HG03175 (cell line): ENCODE measurements around the gene SEC24C.
"Not testable (repeated sequence)": the region's sequence is repeated elsewhere in the genome, so short reads cannot be mapped to it uniquely, and the experiment has no call there.

Experiments used
- ATAC-seq: cut with Tn5 transposase; IDR thresholded peaks from one replicate; pipeline ENCODE4 v1.9.1; 2021; ENCODE audit warnings: mild to moderate bottlenecking, moderate library complexity; ENCODE audit not compliant: unreplicated experiment

The SEC24C gene

DNA sequence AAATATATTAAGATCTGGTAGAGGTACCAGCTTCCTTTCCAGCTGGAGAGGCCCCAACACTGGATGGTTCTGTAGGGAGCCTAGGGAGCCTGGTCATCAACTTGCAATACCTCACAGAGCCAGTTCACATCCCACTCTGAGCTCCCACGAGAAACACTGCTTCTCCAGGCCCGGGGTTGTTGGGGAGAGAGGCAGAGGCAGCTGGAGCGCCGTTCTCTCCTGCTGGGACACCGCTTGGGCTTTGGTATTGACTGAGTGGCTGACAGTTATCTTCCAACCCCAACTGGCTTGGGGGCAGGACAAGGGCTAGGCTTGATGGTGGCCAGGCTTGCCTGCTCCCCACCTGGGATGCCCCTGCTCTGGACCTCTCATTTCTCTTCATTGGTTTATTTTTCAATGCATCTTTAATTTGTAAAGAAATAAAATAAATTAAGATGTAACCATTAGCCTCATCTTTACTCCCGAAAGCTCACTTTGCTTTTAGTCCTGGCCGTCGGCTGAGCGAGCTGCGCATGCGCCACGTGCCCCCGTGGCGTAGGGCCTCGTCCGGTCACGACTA is 27.6 kb downstream of the SEC24C start:
- ATAC-seq: peak; percentile 44

DNA sequence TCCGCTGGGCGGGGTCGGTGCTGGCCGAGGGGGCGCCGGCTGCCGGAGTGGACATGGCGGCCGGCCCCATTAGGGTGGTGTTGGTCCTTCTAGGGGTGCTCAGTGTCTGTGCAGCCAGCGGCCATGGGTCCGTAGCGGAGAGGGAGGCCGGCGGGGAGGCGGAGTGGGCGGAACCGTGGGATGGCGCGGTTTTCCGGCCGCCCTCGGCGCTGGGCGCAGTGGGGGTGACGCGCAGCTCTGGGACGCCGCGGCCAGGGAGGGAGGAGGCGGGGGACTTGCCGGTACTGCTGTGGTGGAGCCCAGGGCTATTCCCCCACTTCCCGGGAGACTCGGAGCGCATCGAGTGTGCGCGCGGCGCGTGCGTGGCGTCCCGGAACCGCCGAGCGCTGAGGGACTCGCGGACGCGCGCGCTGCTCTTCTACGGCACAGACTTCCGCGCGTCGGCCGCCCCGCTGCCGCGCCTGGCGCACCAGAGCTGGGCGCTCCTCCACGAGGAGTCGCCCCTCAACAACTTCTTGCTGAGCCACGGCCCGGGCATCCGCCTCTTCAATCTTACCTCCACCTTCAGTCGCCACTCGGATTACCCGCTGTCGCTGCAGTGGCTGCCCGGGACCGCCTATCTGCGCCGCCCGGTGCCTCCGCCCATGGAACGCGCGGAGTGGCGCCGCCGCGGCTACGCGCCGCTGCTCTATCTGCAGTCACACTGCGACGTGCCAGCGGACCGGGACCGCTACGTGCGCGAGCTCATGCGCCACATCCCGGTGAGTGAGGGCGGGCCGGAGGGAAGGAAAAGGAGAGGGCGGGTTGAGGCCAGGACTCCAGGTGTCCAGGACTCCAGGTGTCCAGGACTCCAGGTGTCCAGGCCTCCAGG is 28.3 kb downstream of the SEC24C start:
- peak; percentile 61 for ATAC-seq

DNA sequence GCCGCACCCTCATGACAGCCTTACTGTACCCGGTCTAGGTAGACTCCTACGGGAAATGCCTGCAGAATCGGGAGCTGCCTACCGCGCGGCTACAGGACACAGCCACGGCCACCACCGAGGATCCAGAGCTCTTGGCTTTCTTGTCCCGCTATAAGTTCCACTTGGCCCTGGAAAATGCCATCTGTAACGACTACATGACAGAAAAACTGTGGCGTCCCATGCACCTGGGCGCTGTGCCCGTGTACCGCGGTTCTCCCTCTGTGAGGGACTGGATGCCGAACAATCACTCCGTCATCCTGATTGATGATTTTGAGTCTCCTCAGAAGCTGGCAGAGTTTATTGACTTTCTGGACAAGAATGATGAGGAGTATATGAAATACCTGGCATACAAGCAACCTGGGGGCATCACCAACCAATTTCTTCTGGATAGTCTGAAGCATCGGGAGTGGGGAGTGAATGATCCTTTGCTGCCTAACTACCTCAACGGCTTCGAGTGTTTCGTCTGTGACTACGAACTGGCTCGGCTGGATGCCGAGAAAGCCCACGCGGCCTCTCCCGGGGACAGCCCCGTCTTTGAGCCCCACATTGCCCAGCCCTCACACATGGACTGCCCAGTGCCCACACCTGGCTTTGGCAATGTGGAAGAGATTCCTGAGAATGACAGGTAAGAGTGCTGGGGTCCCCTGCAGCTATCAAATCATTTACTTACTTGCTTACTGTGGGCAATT is 29.1 kb downstream of the SEC24C start:
- ATAC-seq: no peak

DNA sequence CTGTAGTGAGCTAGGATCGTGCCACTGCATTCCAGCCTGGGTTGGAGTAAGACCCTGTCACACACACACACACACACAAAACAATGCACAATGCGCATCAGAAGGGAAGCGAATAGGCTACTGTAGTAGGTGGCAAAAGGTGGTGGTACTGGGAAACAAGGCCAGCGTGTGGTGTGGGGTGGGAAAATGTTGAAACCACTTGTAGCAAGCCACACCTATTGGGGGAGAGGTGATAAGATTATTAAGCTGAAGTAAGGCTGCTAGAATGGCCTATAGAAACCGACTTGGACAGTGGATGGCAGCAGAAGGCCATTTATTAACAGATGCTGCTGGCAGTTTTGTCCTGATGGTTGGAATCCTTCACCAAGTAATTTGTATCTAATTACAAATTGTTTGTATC is 30.5 kb downstream of the SEC24C start:
- ATAC-seq: no peak

DNA sequence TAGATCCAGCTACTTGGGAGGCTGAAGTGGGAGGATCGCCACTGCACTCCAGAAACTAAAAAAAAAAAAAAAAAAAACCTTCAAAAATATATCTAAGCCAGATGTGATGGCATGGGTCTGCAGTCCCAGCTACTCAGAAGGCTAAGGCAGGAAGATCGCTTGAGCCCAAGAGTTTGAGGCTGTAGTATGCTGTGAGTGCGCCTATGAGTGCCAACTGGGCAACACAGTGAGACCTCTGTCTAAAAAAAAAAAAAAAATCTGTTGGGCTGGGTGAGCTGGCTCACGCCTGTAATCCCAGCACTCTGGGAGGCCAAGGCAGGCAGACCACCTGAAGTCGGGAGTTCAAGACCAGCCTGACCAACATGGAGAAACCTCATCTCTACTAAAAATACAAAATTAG is 34.8 kb downstream of the SEC24C start:
- ATAC-seq: no peak

DNA sequence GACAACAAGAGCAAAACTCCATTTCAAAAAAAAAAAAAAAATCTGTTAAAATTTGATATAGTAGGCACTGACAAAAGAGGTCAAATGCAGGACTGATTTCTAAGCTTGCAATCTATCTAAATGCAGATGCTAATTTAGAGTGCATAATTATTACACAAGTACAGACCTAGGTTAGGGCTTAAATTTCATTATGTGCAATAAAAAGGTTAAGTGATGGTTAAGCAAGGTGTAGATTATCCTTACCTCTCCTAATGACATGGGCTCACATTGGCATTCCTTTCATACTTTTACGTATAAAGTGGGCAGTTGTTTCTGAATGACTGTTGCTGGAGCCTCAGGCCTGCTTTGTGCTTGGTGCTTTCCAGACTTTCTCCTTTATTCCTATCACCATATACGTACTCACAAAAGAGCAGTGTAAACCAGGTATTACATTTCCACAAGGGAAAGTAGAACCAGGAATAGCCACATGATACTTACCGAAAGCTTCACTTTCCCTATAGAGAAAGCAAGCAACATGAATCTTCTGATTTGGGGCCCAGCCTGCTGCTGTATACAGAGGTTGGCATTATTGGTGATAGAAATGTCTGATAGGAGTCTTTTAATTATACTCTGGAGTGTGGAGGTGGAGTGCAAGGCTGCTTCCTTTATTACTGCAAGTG is 35.5 kb downstream of the SEC24C start:
- ATAC-seq: no peak

DNA sequence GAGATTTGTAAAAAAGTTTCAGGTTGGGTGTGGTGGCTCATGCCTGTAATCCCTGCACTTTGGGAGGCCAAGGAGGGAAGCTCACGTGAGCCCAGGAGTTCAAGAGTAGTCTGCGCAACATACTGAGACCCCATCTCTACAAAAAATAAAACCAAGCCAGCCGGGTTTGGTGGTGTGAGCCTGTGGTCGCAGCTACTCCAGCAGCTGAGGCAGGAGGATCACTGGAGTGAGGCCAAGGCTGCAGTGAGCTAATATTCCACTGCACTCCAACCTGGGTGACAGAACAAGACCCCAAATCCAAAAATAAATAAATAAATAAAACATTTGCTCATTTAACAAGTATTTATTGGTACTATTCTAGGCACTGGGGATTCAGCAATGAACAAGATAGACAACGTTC is 36.1 kb downstream of the SEC24C start:
- no peak for ATAC-seq

DNA sequence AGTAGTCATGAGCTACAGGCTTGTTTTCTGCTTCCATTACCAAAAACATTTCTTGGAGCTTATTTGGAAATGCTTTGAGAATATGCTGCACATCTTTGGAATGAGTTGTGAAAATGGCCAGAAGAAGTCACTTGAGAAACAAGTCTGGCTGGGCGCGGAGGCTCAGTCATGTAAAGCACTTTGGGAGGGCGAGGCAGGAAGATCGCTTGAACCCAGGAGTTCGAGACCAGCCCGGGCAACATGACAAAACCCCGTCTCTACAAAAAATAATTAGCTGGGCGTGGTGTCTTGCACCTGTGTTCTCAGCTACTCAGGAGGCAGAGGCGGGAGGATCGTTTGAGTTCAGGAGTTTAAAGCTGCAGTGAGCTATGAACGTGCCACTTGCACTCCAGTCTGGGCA is 36.8 kb downstream of the SEC24C start:
- ATAC-seq: no peak

DNA sequence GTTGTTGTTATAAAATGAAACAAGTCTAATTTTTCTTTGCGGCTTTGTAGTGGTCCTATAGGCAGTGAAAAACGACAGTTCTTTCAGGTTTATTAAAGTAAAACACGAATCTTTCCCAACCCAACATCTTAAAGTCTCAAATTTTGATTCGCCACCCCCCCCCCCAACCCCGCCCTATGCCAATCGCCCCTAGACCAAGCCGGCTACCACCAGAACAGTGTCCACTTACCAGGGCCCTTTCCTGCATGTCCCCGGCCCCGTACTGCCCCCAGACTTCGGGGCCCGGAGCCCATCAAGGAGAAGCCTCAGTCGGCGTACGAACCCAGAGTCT is 37.3 kb downstream of the SEC24C start:
- ATAC-seq: no peak

DNA sequence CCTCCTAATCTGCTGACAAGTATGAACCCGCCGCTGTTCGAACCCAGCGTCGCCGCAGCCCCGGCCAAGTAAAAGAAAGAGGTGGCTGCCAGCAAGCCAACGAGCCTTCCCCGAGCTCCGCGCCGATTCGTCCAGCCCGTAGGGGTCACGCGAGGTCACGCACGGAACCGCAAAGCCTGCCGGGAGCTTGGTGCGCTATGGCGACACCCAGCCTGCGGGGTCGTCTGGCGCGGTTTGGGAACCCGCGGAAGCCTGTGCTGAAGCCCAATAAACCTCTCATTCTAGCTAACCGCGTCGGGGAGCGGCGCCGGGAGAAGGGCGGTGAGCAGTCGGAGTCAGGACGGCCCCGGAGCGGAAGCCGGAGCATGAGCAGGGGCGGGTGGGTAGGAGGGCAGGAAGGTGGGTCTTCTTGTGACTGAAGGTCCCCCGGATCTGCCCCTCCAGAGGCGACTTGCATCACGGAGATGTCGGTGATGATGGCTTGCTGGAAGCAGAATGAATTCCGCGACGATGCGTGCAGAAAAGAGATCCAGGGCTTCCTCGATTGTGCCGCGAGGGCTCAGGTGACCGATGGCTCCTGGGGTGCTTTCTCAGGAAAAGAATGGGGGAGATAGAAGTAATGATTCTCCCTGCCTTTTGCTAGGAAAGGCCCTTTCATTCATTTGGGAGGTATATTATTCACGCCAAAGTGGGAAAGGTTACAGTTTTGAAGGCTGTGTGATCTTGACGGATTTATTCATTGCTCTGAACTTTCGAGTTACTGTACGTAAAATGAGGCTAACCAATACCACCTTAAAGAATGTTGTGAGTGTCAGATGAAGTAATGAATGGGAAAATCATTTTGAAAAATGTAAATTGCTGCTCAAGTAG is 37.9 kb downstream of the SEC24C start, which contains the start of gene CHCHD1:
CHCHD1 (plus strand) TSS at position 170 of the 870 bp plus-strand sequence; CDS start at position 198, 28 bp downstream.
- ATAC-seq: peak; percentile 55

DNA sequence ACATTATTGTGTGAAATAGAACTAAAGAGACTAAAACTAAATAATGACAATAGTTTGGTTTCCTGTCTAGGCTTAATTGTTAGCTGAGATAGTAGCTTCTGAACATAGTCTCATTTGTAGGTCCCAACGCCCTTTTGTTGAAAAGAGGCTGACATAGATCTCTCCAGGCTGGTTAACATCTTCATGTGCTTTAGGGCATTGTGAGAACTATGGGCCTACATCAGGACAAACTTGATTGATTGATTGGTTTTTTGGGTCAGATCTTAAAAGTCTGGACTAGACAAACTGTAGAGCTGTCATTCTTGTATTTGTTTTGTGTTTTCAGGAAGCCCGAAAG is 38.5 kb downstream of the SEC24C start:
- ATAC-seq: no peak

DNA sequence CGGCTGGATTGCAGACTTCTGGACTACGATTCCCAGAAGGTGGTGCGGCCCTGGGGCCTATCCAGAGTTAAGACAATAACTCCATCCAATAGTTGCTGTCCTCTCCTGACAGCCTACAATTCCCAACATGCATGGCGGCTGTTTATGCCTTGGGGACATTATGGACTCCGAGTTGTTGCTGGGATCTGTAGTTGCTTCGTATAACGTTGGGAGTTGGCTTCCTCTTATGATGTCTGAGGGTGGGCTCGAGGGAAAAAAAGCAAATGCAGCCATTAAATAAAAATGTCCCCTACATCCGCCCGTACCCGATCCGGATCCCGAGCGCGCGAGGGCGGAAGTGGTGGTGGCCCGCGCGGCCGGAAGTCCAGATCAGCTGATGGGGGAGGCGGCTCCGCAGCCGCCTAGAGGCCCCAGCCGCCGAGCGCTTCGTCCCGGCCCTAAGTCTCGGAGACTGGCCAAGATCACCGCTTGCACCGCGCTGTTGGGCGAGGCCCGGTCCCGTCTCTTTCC is 41.1 kb downstream of the SEC24C start, which contains the start of gene ZSWIM8:
ZSWIM8 (plus strand) TSS at position 396 of the 510 bp plus-strand sequence. CDS start 273 bp downstream, outside the sequence.
- ATAC-seq: peak; percentile 83

DNA sequence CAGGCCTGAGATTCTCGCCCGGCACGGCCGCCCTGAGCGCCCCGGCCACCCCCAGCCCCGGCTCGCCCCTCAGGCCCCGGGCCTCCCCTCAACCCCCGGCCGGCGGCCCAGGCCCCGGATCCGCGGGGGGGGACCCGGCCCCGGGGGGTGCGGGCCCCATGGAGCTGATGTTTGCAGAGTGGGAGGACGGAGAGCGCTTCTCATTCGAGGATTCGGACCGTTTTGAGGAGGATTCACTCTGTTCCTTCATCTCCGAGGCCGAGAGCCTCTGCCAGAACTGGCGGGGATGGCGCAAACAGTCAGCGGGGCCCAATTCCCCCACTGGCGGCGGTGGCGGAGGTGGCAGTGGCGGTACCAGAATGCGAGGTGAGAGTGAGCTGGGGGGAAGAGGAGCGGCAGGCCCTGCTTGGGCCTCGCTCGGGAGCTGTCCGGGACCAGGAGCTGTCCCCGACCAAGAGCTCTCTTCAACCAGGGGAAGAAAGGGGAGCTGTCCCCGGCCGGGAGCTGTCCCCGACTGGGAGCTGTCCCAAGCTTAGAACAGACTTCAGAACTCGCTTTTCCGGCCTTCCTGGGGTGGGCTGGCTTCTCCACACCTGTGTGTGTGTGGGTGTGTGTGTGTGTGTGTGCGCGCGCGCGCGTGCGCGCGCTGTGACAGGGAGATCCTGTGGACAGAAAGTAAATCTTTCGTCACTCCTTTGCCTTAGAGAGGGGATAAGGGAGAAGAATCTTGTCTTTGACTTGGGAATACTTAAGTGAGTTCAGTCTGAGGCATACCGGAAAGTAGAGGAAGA is 41.7 kb downstream of the SEC24C start:
- ATAC-seq: peak; percentile 3

DNA sequence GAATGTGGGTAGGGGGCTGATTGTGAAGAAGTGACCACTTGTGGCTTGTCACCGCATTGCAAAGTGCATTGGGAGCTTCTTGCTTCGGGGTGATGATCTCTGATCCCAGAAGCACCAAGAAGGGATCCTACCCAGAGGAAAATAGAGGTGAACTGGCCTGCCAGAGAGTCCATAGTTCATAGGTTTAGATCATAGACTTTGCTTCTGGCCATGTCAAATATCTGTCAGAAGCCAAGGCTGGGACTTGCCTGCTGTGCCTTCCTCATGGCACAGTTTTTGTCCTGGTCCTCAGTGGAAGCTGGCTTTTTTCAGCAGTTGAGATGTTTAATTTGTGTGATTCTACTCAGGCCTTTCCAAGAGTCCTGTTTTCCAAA is 42.3 kb downstream of the SEC24C start:
- no peak for ATAC-seq

DNA sequence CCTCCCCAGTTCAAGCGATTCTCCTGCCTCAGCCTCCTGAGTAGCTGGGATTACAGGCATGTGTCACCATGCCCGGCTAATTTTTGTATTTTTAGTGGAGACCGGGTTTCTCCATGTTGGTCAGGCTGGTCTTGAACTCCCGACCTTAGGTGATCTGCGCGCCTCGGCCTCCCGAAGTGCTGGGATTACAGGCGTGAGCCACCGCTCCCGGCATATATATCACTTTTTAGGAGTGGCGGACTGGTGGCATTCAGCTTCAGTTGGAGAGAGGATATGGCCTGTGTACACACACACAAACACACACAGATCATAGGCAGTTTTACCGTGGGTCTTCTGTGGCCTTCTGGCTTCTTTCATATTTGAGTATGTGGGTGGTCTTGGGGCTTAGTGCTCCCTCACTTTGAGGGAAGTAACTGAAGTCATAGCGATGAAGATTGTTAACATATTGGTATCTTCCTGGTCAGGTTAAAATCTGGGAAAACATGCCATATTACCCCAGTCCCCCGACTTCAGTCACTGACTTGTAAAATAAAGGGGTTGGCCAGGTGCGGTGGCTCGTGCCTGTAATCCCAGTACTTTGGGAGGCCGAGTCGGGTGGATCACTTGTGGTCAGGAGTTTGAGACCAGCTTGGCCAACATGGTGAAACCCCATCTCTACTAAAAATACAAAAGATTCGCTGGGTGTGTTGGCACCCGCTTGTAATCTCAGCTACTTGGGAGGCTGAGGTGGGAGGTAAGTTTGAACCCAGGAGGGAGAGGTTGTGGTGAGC is 43.0 kb downstream of the SEC24C start:
- not testable (repeated sequence) for ATAC-seq

DNA sequence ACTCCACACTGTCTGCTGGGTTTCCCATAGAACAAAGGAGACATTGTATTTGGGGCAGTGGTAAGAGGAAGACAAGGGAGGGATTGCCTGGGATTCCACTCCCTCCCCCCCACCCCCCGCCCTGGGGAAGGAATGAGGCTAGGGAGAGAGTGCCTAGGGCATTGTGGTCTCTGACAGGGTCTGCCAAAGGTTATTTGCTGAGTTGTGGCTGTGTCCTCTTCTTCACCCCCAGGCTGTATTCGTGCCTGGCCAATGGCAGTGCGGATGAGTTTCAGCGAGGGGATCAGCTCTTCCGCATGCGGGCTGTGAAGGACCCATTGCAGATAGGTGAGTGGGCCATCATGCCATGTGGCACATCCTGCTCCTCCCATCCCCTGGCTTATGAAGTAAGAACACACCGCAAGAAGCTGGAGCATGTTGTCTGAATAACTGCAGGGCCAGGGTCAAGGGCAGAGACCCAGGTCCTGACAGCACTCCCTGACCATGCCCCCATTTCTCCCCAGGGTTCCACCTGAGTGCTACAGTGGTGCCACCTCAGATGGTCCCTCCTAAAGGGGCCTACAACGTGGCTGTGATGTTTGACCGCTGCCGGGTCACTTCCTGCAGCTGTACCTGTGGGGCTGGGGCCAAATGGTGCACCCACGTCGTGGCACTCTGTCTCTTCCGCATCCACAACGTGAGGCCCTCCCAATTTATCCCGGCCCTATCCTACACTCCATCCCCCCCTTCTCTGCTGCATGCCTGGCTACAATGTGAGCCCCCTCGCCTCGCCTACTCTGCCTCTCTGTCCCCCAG is 44.9 kb downstream of the SEC24C start:
- no peak for ATAC-seq

DNA sequence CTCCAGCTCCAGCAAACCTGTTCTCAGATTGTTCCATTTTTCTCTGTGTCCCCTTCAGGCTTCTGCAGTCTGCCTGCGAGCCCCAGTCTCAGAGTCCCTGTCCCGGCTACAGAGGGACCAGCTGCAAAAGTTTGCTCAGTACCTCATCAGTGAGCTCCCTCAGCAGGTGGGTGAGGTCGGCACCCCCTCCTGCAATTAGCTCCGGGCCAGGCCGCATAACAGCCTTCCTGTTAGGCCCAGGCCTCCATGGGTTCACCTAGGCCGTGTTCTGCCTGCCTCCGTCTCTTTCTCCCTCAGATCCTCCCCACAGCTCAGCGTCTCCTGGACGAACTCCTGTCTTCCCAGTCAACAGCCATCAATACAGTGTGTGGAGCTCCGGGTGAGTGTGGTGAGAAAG is 45.5 kb downstream of the SEC24C start:
- ATAC-seq: no peak
